ENCODE measurements around the gene DHPS.

- TF ChIP-seq, protein P1, sequence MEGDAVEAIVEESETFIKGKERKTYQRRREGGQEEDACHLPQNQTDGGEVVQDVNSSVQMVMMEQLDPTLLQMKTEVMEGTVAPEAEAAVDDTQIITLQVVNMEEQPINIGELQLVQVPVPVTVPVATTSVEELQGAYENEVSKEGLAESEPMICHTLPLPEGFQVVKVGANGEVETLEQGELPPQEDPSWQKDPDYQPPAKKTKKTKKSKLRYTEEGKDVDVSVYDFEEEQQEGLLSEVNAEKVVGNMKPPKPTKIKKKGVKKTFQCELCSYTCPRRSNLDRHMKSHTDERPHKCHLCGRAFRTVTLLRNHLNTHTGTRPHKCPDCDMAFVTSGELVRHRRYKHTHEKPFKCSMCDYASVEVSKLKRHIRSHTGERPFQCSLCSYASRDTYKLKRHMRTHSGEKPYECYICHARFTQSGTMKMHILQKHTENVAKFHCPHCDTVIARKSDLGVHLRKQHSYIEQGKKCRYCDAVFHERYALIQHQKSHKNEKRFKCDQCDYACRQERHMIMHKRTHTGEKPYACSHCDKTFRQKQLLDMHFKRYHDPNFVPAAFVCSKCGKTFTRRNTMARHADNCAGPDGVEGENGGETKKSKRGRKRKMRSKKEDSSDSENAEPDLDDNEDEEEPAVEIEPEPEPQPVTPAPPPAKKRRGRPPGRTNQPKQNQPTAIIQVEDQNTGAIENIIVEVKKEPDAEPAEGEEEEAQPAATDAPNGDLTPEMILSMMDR (IDR thresholded peaks at IDR 0.05; ENCODE audit: extremely low read depth in 1 of 2, insufficient read depth in 1 of 2, low read depth in 1 of 2, low read length in 2 of 2): no peak
- TF ChIP-seq POLR2A (IDR thresholded peaks at IDR 0.05; ENCODE audit: low read depth, low read length) (no peak), POLR2AphosphoS5 (IDR thresholded peaks at IDR 0.05; ENCODE audit: insufficient read depth, low read depth, low read length) (no peak), EZH2 (IDR thresholded peaks at IDR 0.05; ENCODE audit: borderline replicate concordance, low read depth, low read length, severe bottlenecking) (no peak), MYC (IDR thresholded peaks at IDR 0.05; ENCODE audit: low read depth, low read length) (no peak), GATA2 (IDR thresholded peaks at IDR 0.05; ENCODE audit: insufficient read depth, insufficient read length, low read depth, low read length) (no peak)
- TF ChIP-seq, protein P2, sequence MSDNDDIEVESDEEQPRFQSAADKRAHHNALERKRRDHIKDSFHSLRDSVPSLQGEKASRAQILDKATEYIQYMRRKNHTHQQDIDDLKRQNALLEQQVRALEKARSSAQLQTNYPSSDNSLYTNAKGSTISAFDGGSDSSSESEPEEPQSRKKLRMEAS (IDR thresholded peaks at IDR 0.05; ENCODE audit: insufficient read depth, insufficient read length): no peak
Measured at GRCh38 chr19:12647047-12647446, 34.6 kb downstream of the DHPS start.
